ENCODE results near the gene APOB.
A peak's percentile ranks its signal among the peaks of the same experiment; 100 is the strongest.

Gene APOB

GRCh38 chr2:21044694-21045371, 960 bp upstream of the APOB start:
- TF ChIP-seq, protein P1, sequence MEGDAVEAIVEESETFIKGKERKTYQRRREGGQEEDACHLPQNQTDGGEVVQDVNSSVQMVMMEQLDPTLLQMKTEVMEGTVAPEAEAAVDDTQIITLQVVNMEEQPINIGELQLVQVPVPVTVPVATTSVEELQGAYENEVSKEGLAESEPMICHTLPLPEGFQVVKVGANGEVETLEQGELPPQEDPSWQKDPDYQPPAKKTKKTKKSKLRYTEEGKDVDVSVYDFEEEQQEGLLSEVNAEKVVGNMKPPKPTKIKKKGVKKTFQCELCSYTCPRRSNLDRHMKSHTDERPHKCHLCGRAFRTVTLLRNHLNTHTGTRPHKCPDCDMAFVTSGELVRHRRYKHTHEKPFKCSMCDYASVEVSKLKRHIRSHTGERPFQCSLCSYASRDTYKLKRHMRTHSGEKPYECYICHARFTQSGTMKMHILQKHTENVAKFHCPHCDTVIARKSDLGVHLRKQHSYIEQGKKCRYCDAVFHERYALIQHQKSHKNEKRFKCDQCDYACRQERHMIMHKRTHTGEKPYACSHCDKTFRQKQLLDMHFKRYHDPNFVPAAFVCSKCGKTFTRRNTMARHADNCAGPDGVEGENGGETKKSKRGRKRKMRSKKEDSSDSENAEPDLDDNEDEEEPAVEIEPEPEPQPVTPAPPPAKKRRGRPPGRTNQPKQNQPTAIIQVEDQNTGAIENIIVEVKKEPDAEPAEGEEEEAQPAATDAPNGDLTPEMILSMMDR (IDR thresholded peaks at IDR 0.05; ENCODE audit: low read depth, low read length) = no peak

GRCh38 chr2:21042958-21043743, 722 bp downstream of the APOB start:
- TF ChIP-seq, protein P1 (IDR thresholded peaks at IDR 0.05; ENCODE audit: low read depth, low read length) = peak; percentile 95
- H3K4me3 ChIP-seq (ENCODE audit: low read depth, low read length) = no peak overlapping the region

More at GRCh38 chr2:21044694-21045371, 960 bp upstream of the APOB start:
- H3K4me3 ChIP-seq (ENCODE audit: low read depth, low read length) = no peak overlapping the region

DNA sequence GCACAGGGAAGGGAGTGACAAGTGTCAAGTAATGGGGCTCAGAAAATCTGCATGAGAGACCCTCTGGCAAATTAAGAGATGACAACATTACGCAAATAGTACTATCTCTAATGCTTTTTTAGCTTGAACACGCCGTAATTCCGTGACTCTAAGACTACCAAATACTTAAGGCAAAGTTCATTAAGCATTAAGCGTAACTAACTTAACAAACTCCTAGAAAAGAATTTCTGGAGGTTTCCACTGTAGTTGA, 1.2 kb downstream of the APOB start:
- TF ChIP-seq, protein P1 (IDR thresholded peaks at IDR 0.05; ENCODE audit: low read depth, low read length) = no peak
- H3K4me3 ChIP-seq (ENCODE audit: low read depth, low read length) = no peak overlapping the region

GRCh38 chr2:21041943-21042707, 1.7 kb downstream of the APOB start:
- H3K4me3 ChIP-seq (ENCODE audit: low read depth, low read length) = no peak overlapping the region
- TF ChIP-seq, protein P1 (IDR thresholded peaks at IDR 0.05; ENCODE audit: low read depth, low read length) = no peak

- no peak overlapping the region for H3K4me3 ChIP-seq (ENCODE audit: low read depth, low read length)
- TF ChIP-seq, protein P1 (IDR thresholded peaks at IDR 0.05; ENCODE audit: low read depth, low read length) = no peak
Measured at GRCh38 chr2:21041462-21041861, 2.4 kb downstream of the APOB start.

DNA sequence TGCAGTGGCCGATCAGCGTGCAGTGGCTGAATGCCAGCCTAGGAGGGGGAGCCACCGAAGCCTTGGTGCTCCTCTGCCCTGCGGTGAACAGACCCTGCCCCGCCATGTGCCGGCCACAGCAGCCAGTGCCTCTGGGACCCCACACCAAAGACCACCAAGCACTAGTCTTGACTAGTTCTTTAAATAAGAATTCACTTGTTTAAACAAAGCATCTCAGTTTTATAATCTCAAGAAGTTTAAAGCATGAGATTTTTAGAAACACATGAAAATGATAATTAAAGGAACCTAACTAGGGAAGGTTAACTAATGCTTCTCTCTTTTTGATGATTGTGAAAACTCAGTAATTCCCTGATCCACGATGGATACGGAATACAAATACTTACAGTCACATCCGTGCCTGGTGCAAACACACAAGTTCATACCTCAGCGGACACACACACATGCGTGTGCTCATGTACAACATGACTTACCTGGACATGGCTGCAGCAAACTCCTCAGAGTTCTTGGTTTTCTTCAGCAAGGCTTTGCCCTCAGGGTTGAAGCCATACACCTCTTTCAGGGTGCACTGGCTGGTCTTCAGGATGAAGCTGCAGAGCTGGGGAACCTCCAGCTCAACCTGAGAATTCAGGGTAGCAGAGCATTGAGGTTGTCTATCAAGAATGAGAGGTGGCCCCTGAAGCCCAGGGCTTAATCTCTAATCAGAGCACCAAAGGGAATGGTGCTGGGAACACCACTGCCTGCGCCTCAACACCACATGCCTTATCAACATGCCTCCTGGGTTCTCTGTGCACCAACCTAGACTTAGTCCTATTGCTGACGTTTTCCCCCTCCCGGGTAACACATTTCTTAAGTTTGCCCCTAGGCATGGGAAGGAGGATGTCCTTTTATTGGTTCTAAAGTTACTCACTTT, 3.1 kb downstream of the APOB start:
- no peak overlapping the region for H3K4me3 ChIP-seq (ENCODE audit: low read depth, low read length)
- TF ChIP-seq, protein P1 (IDR thresholded peaks at IDR 0.05; ENCODE audit: low read depth, low read length) = no peak
